ENCODE results near the gene RCOR1. TPM values are rescaled to one million over a fixed set of nuclear protein-coding genes. Genes with fewer than 3 reads are reported as not detected.

RCOR1 gene
- total and polyA plus RNA-seq, 2 of the 8 experiments (the other 6 are each of a cell fraction or from before 2014, with no cell fraction given) = 12.3 to 26.3 TPM

DNA sequence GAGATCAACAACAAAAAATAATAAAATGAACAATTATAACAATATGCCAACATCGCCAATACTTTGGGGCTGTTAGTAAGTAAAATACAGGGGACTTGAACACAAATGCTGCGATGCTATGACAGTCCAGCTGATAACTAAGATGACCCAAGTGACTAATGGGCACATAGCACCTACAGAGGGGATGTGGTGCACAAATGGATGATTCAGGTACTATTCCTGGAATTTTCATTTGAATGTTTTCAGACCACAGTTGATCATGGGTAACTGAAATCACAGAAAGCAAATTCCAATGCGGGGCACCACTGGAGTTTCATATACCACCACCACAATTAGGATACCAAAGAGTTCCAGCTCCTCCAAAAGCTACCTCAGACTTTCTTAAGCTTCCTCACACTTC is 82.9 kb downstream of the RCOR1 start (continued):
- TF ChIP-seq POU5F1 (IDR thresholded peaks at IDR 0.05; ENCODE audit: low read depth, low read length) = no peak
- no peak for TF ChIP-seq KDM4A (IDR thresholded peaks at IDR 0.05; ENCODE audit: low read depth, low read length, severe bottlenecking)
- no peak for TF ChIP-seq HDAC2 (IDR thresholded peaks at IDR 0.05; ENCODE audit: borderline replicate concordance in 1 of 2, low read depth in 2 of 2, low read length in 2 of 2)
- no peak for TF ChIP-seq POLR2AphosphoS5 (IDR thresholded peaks at IDR 0.05; ENCODE audit: low read depth, low read length)
- TF ChIP-seq RNF2 (IDR thresholded peaks at IDR 0.05; ENCODE audit: borderline replicate concordance, low read depth, low read length, missing control alignments, poor library complexity, severe bottlenecking) = no peak
- TF ChIP-seq BRCA1 (IDR thresholded peaks at IDR 0.05; ENCODE audit: low read depth, low read length) = no peak
